Epithelial cell of prostate (primary cell): Measurements from ENCODE around the gene POFUT2.
"Not testable (repeated sequence)": the region's sequence is repeated elsewhere in the genome, so short reads cannot be mapped to it uniquely, and the experiment has no call there.

Experiments used
- DNase-seq: peaks from one replicate; pipeline ENCODE4 v3.0.0-alpha.2; 2011; ENCODE audit warnings: low read depth, low spot score
- H3K27ac ChIP-seq: fragments of 450-650 bp; 2 replicates; pipeline ENCODE4 v1.5.1; 2017; ENCODE audit warnings: mild to moderate bottlenecking

The POFUT2 gene

GRCh38 chr21:45326891-45327440, 39.3 kb upstream of the POFUT2 start:
- H3K27ac ChIP-seq, result no peak overlapping the region
- DNase-seq, result no peak

DNA sequence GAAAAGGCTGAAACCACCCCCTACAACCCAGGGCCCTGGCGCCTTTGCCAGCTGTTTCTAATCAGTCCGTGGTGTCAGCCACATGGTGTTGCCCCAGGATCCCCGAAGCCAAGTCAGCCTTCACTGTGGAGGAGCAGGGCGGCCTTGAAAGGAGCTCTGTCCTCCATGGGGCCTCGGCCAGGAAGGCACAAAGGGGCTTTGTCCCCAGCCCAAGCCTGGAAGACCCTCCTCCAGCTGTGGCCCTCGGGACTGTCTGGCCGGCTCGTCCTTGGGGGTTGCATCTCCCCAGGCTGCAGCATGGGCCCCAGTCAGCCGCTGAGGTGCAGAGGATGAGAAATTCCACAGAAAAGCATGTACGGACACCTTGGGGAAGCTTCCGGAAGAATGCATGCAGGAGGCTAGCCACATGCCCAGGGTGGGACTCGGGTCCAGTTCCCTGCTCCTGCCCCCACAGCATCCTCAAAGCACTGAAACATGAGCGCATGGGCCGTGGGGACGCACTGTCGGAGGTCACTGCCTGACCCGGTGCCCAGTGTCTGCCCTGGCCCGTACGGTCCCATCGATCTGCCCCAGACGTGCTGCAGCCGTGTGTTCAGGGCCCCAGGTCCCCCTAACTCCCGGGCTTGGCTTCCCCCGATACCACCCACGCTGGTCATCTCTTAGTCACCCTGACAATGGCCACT, 38.6 kb upstream of the POFUT2 start:
- no peak overlapping the region for H3K27ac ChIP-seq
- no peak for DNase-seq

DNA sequence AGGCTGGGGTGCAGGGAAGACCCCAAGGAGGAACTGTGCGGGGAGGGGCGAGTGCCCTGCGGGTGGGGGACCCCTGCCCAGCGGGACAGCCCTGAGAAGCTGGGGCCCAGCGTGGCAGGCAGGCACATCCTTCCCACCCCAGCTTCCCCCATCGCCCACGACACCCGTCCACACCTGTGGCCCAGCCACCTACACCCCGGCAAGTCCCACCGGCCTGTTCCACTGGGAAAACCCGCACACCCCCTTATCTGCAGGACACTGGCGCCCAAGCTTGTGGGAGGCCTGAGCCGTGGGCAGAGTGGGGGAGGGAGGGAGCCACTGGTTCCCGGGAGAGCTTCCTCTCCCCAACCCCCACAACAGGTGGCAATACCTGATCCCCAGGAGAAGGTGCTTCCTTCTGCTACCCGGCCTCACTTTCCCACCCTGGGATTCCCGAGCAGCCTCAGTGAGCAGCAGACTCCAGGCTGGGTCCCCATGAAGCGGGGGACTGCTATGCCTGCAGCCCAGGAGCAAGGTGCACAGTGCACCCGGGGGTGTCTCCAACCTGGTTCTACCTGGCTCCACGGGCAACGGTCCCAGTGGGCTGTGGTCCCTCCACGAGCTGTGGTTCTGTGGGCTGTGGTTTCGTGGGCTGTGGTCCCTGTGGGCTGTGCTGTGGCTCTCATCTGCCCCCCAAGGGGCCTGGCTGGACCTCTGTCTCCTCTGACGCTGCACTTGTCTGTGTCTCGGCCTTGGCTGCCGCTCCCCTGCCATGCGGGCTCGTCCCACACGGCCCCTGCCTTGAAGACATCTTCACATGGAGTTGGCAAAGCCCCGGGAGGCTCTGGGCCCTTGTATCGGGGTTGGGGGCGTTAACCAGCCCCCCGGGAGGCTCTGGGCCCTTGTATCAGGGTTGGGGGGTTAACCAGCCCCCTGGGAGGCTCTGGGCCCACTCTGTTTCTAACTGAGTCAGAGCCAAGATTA, 37.8 kb upstream of the POFUT2 start:
- no peak for DNase-seq
- H3K27ac ChIP-seq, result no peak overlapping the region

- no peak overlapping the region for H3K27ac ChIP-seq
- no peak for DNase-seq
Observed at GRCh38 chr21:45324489-45325205, 37.0 kb upstream of the POFUT2 start.

GRCh38 chr21:45323487-45324311, 36.0 kb upstream of the POFUT2 start:
- no peak overlapping the region for H3K27ac ChIP-seq
- no peak for DNase-seq

DNA sequence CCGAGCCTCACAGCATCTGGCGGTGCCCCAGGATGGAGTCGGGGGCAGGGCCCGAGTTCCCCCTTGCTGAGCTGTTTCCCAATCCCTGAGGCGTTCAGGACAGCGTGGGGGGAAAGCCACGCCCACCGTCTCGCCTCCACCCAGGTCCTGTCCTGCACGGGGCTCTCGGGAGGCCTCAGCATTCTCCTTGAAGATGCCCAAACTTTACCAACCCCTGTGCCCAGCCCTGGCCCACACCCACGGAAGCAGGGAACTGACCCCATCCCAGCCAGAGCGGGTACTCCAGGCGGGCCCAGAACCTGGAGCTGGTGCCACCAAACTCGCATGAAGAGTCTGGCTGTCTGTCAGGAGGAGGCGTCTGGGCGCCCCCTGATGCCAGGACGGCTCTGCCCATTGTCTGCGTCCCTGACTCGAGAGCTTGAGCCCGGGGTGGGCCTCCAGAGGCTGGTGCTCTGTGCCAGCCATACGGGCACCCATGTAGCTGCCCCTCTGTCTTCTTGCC, 35.3 kb upstream of the POFUT2 start:
- DNase-seq, result no peak
- no peak overlapping the region for H3K27ac ChIP-seq

DNA sequence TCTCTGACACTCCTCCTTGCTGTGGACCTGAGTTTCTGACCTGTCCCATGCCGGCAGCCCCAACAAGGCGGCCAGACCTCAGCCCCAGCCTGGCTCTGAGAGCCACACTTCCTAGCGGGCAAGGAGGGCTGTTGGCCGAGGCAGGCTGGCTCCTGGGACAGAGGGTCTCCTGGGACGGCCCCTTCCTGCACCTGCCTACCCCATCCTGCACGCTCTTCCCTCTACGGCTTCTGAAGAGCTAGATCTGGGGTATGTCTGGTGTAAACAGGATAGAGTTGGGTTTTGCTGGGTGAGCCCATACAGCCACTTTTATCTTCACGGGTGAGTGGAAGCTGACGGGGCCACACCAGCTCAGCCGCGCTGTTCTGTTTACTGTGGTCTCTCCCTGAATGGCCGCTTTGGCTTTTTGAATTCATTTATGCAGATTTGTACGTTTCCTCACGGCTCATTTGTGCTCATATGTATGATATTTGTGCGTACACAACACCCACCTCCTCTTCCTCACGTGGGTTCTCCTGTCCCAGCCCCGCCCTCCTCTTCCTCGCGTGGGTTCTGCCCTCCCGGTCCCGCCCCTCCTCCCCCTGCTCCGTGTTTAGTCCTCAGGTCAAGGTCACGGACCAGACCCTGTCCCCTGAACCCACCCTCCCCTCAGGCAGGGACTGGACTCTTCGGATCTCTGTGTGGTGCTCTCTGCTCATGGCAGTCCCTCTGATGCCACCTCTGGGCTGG, 34.7 kb upstream of the POFUT2 start:
- no peak for DNase-seq
- H3K27ac ChIP-seq, result no peak overlapping the region

DNA sequence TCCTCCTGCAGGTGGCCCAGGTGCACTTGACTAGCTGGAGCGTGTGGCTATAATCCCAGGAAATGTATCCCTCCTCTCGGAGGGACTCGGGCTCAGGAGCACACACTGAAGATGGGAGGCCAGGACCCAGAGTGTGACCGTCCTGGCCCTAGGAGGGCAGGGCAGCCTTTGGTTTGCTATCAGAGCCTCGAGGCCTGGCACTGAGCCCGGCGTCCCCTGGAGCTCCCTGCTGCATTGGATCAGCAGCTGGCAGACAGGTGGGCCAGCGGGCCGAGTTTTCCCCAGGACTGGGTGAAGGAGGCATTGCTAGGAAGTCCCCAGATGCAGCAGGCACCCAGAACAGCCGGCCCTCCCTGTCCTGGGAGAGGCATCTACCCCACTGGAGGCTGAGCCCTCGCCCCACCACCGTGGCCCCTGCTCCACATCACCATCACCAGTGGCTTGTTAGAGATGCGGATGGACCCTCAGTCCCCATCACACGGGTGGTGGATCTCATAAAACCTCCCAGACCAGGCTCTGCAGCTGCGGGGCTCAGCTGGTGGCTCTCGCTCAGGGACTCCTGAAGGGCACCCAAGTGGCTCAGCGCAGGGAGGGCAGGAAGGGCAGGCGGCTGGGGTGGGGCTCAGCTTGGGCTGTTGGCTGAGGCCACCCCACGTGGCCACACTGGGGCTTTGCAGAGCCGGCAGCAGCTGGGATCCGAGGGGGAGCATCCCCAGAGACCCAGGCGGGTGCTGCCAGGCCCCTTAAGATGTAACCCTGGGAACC, 32.7 kb upstream of the POFUT2 start:
- DNase-seq, result no peak

DNA sequence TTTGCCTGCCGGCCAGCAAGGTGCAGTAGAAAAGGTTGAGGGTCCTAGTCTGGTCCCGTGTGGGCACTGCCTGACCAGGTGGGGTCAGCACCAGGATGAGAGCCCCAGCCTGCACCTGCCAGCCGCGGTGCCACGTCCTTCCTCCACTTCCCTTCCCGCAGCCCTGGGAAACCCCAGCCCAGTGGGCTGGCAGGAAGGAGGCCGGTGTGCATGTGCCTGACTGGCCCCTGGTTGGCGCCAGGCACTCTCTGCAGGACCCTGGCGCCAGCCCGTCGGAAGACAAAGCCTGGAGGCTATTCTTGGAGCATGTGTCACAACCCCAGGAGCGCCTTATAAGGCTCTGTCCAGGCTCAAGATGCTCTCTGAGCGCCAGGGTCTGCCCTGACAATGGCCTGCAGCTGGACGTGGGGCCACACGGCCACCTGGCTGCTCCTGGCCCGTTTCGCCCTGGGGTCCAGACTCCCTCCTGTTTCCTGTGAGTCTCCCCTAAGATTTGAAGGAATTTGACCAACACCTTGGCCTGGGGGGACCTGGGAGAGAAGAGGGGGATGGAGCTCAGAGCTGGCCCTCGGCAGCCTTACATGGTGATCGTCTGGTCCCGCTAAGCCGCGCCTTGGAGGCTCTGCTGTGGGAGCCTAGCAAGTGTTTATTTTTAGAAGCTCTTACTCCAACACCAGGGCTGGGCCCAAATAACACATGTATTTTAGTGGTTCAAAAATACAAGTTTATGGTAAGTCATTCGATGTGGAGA, 31.9 kb upstream of the POFUT2 start:
- no peak for DNase-seq
- no peak overlapping the region for H3K27ac ChIP-seq

More for the DNA sequence above, 32.7 kb upstream of the POFUT2 start:
- H3K27ac ChIP-seq, result no peak overlapping the region

- H3K27ac ChIP-seq, result no peak overlapping the region
- no peak for DNase-seq
Observed at GRCh38 chr21:45318556-45319404, 31.1 kb upstream of the POFUT2 start.

- H3K27ac ChIP-seq, result no peak overlapping the region
- DNase-seq, result no peak
Observed at GRCh38 chr21:45318146-45318555, 30.5 kb upstream of the POFUT2 start.

GRCh38 chr21:45317398-45318145, 29.9 kb upstream of the POFUT2 start:
- DNase-seq, result no peak
- H3K27ac ChIP-seq, result no peak overlapping the region

DNA sequence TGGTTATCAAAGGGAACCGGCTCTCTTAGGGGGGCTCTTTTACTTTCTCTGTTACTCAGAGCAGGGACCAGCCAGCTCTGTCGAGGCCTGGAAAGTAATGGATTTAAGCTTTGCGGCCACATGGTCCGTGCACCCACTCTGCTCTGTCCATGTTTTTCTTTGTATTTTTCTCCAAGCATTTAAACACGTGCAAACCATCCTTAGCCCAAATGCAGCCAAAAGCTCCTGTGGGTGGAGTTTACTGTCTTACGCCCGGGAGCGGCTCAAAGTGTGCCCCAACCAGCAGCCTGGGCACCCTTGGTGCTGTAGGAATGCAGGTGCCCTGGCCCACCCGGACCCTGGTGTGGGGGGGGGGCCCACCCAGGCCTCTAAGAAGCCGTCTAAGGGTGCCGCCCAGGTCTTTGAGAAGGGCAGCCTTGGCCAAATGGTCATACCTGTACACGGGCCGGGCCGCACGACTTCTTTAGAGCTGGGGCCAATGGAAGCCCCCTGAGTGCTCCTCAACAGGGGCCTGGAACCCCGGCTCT, 29.2 kb upstream of the POFUT2 start:
- no peak overlapping the region for H3K27ac ChIP-seq
- DNase-seq, result no peak

DNA sequence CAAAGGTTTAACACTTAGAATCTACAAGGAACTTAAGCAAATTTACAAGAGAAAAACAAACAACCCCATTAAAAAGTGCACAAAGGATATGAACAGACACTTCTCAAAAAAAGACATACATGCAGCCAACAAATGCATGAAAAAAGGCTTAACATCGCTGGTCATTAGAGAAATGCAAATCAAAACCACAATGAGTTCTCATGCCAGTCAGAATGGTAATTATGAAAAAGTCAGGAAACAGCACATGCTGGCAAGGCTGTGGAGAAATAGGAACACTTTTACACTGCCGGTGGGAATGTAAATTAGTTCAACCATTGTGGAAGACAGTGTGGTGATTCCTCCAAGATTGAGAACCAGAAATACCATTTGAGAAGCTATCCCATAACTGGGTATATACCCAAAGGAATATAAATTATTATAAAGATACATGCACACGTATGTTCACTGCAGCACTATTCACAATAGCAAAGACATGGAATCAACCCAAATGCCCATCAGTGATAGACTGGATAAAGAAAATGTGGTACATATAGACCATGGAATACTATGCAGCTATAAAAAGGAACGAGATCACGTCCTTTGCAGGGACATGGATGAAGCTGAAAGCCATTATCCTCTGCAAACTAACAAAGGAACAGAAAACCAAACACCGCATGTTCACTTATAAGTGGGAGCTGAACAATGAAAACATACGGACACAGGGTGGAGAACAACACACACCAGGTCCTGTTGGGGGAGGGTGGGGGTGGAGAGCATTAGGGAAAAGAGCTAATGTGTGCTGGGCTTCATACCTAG, 28.2 kb upstream of the POFUT2 start:
- H3K27ac ChIP-seq, DNase-seq: not testable (repeated sequence)

- DNase-seq, result no peak
- no peak overlapping the region for H3K27ac ChIP-seq
Observed at GRCh38 chr21:45313682-45314081, 26.0 kb upstream of the POFUT2 start.
